Activated T-cell treated with anti-CD3 and anti-CD28 coated beads, Interleukin-2, amount 50 U/mL, for 24 hours (primary cell): ENCODE measurements around the gene GUSB.
A peak's percentile ranks its signal among the peaks of the same experiment; 100 is the strongest.

ENCODE experiments used
- DNase-seq: peaks from one replicate; pipeline ENCODE4 v3.0.0-alpha.2; 2020
- H3K27ac Mint-ChIP-seq: 2 replicates; pipeline ENCODE4 v1.8.0; 2020; ENCODE audit warnings: mild to moderate bottlenecking, mixed read lengths
- H3K27me3 Mint-ChIP-seq: 2 replicates; pipeline ENCODE4 v1.8.0; 2020; ENCODE audit warnings: mixed read lengths
- H3K36me3 Mint-ChIP-seq: 2 replicates; pipeline ENCODE4 v1.8.0; 2020; ENCODE audit warnings: low read depth, mixed read lengths
- H3K4me1 Mint-ChIP-seq: 2 replicates; pipeline ENCODE4 v1.8.0; 2020; ENCODE audit warnings: low read depth, mixed read lengths
- H3K4me3 Mint-ChIP-seq: 2 replicates; pipeline ENCODE4 v1.8.0; 2020; ENCODE audit warnings: mild to moderate bottlenecking, moderate library complexity, mixed read lengths
- H3K9me3 Mint-ChIP-seq: 2 replicates; pipeline ENCODE4 v1.8.0; 2020; ENCODE audit warnings: mixed read lengths

Gene GUSB

DNA sequence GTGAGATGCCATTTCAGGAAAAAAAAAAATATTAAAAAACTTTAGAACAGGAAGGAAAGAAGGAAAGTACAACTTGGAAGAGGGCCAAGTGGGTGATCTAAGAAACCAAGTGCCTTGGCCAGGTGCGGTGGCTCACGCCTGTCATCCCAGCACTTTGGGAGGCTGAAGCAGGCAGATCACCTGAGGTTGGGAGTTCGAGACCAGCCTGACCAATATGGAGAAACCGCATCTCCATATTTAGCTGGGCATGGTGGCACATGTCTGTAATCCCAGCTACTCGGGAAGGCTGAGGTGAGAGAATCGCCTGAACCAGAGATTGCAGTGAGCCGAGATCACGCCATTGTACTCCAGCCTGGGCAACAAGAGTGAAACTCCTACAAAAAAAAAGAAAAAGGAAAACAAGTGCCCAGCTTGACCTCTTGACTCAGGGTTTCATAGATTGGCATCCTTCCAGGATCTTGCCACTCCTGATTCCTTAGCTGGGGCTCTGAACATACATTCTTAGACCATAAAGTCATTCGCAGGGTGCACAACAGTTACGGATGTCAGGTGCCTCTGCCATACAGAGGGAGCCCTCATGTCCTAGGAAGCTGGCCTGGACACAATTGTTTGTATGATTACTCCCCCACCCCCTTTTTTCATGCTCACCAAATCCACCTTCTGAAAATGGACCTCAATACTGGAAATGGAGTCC, 2.1 kb upstream of the GUSB start:
- Mint-ChIP-seq H3K4me3 (no peak overlapping the region), H3K9me3 (no peaks in the 10 kb centered on the region), H3K27ac (no peak overlapping the region), H3K27me3 (no peaks in the 10 kb centered on the region), H3K36me3 (peaks cover 21% of the 10 kb centered on the region), H3K4me1 (peaks cover 16% of the 10 kb centered on the region)
- no peak for DNase-seq

DNA sequence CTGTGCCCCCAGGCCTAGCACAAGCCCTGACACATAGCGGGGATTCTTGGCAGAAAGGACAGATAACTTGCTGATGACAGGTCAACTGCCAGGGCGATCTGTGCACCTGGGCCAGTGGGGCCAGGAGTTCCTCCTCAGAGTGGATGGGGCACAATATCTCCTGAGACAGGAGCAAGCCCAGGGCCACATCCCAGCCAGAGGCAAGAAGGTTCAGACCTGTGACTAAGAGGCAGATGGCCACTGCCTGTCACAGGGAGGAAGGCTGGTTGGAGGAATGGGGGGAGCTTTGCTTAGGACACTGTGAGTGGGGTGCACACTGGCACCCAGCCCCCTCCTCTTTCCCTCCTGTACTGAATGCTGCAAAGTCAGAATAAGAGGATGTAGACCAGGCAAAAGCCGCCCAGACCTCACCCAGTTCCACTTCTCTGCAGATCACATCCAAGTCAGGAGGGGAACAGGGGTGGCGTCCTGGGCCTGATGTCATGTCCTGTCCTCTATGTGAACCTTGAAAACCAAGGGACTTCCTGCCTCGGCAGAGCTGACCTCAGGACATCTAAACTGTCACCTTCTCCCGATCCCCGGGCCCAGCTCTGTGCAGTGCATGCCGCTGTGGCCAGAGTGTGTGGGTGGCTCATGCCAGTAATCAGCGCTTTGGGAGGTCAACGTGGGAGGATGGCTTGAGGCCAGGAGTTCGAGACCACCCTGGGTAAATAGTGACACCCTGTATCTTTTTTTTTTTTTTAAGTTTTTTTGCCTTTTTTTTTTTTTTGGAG, 1.3 kb downstream of the GUSB start:
- H3K4me1 Mint-ChIP-seq = peaks cover 19% of the 10 kb centered on the region
- H3K9me3 Mint-ChIP-seq = no peaks in the 10 kb centered on the region

DNA sequence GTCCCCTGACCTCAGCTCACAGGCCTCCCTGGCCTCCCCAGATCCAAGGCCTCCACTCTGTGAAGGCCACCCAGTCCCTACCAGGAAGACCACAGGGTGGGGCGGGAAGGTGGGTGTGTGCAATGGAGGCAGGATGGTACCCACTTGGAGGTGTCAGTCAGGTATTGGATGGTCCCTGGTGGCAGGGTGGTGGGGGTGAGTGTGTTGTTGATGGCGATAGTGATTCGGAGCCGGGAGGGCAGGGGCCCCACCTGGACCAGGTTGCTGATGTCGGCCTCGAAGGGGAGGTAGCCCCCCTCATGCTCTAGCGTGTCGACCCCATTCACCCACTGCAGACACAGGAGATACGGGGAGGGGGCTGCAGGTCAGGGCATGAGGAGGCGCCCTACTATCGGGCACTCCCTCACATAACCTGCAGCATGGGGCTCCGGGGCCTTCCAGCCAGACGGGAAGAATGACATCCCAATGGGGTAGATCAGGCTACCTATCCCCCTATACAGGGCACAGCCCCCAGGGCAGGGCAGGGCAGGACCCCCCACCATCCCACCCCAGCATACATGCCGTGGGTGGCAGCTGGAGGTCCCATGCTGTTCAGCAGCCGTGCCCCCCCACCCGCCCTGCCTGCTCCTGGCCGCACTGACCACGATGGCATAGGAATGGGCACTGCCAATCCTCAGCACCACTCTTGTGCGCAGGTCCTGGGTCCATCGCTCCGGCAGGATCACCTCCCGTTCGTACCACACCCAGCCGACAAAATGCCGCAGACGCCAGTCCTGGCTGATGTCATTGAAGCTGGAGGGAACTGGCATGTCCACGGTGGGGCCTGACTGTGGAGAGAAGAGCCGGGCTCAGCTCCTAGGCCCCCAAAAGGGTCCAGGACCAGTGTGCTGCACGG, 2.2 kb downstream of the GUSB start:
- Mint-ChIP-seq H3K9me3 (no peaks in the 10 kb centered on the region), H3K4me1 (peaks cover 19% of the 10 kb centered on the region), H3K4me3 (peak overlapping the region; percentile 88), H3K27me3 (no peaks in the 10 kb centered on the region), H3K36me3 (peaks cover 51% of the 10 kb centered on the region), H3K27ac (peak overlapping the region; percentile 94)
- DNase-seq = no peak

More for the DNA sequence above, 1.3 kb downstream of the GUSB start:
- peak overlapping the region; percentile 88 for H3K4me3 Mint-ChIP-seq
- peak overlapping the region; percentile 94 for H3K27ac Mint-ChIP-seq
- no peaks in the 10 kb centered on the region for H3K27me3 Mint-ChIP-seq
- peak; percentile 58 for DNase-seq
- peaks cover 45% of the 10 kb centered on the region for H3K36me3 Mint-ChIP-seq

DNA sequence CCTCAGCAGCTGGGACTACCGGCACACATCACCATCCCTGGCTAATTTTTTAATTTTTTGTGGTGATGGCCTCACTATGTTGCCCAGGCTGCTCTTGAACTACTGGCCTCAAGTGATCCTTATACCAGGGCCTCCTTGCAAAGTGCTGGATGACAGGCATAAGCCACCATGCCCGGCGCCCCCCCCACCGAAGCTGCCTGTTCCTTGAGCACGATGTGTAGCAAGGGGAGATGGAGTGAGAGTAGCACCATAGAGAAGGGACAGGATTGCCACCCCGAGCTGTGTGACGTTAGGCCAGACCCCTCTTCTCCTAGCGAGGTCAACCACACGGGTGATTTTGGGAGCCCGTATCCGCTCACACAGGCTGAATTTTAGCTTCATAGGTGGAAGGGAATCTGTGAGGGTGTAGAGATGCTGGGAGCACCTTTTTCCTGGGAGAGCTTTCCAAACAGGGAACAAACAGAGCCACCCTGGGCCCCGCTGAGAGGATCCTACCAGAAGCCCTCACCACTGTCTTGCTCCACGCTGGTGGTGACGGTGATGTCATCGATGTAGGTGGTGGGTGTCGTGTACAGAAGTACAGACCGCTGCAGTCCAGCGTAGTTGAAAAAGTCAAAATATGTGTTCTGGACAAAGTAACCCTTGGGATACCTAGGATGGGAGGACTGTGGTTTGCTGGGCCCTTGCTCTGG, 3.0 kb downstream of the GUSB start:
- peaks cover 59% of the 10 kb centered on the region for H3K36me3 Mint-ChIP-seq
- no peak overlapping the region for H3K27ac Mint-ChIP-seq
- no peaks in the 10 kb centered on the region for H3K9me3 Mint-ChIP-seq
- no peak overlapping the region for H3K4me3 Mint-ChIP-seq
- no peak for DNase-seq
- H3K27me3 Mint-ChIP-seq = no peaks in the 10 kb centered on the region
- H3K4me1 Mint-ChIP-seq = peaks cover 19% of the 10 kb centered on the region

DNA sequence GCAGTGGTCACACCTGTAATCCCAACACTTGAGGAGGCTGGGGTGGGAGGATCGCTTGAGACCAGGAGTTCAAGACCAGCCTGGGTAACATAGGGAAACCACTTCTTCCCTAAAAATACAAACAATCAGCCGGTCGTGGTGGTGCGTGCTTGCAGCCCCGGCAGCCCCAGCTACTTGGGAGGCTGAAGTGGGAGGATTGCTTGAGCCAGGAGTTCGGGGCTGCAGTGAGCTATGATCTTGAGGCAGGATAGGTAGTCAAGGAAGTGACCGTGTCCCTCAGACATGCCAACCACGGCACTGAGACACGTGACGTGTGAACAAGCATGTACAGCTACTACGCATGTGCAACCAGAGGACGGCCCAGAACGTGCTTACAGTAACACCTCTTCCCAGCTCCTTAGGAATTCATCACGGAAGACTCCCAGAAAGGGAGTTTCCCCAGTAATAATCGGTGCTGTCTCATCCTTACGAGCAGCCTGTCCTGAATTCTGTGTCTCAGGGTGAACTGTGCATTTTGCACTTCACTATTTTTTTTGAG, 5.3 kb downstream of the GUSB start:
- Mint-ChIP-seq H3K4me3 (no peak overlapping the region), H3K9me3 (no peaks in the 10 kb centered on the region), H3K36me3 (peaks cover 80% of the 10 kb centered on the region), H3K27me3 (no peaks in the 10 kb centered on the region), H3K27ac (no peak overlapping the region), H3K4me1 (peaks cover 17% of the 10 kb centered on the region)
- no peak for DNase-seq

DNA sequence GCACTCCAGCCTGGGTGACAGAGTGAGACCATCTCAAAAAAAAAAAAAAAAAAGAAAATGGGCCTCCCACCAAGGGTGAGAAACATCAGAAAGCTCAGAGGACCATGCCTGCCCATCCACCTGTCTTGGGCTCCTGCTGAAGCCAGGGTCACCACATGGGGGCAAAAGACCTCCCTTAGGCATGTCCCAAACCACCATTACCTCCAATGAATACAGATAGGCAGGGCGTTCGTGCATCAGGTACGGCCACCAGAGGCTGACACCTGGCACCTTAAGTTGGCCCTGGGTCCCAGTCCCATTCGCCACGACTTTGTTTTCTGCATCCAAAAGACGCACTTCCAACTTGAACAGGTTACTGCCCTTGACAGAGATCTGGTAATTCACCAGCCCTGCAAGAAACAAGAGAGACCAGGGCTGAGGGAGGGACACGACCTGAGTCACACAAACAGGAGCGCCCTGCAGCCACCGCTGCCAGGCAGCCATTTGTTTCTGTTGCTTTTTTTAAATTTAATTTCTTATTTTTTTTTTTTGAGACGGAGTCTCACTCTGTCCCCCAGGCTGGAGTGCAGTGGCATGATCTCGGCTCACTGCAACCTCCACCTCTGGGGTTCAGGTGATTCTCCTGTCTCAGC, 6.1 kb downstream of the GUSB start:
- Mint-ChIP-seq H3K4me1 (peaks cover 17% of the 10 kb centered on the region), H3K9me3 (no peaks in the 10 kb centered on the region), H3K4me3 (no peak overlapping the region), H3K27ac (no peak overlapping the region), H3K36me3 (peaks cover 84% of the 10 kb centered on the region), H3K27me3 (no peaks in the 10 kb centered on the region)
- no peak for DNase-seq

DNA sequence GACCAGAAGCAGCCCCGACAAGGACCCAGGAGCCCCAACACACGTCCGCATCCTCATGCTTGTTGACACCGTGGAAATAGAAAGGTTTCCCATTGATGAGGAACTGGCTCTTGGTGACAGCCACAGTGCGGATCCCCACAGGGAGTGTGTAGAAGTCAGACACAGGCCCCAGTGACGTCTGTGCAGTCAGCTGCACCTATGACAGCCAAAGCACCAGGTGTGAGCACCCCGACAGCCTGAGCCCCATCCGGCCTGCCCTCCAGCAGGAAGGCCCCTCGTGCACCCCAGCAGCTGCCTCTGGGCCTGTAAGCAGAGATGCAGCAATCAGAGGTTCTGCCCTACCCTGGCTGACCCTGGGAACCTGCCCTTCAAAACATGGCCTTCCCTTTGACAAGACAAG, 7.1 kb downstream of the GUSB start:
- Mint-ChIP-seq H3K4me1 (peaks cover 8% of the 10 kb centered on the region), H3K4me3 (no peak overlapping the region), H3K9me3 (no peaks in the 10 kb centered on the region), H3K27me3 (no peaks in the 10 kb centered on the region), H3K36me3 (peaks cover 85% of the 10 kb centered on the region), H3K27ac (no peak overlapping the region)
- DNase-seq = no peak

DNA sequence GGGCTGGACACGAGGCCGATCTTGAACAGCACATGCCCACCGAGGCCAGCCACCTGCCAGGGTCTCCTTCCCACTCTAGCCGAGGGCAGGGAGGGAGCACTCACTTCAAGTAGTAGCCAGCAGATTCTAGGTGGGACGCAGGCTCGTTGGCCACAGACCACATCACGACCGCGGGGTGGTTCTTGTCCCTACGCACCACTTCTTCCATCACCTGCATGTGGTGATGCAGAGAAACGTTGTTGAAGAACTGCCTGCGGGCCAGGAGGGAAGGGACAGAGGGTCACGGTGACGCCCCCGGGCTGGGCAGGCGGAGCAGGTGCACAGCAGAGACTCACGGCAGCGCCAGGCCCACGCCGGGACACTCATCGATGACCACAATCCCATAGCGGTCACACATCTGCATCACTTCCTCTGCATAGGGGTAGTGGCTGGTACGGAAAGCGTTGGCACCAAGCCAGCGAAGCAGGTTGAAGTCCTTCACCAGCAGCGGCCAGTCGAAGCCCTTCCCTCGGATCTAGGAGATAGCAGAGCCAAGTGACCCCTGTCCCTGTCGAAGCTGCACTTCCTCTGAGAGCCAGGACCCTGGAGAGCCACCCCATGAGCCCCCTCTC, 7.7 kb downstream of the GUSB start:
- no peak for DNase-seq
- H3K9me3 Mint-ChIP-seq = no peaks in the 10 kb centered on the region
- H3K4me1 Mint-ChIP-seq = peaks cover 4% of the 10 kb centered on the region
- no peak overlapping the region for H3K27ac Mint-ChIP-seq
- H3K27me3 Mint-ChIP-seq = no peaks in the 10 kb centered on the region
- no peak overlapping the region for H3K4me3 Mint-ChIP-seq
- peaks cover 85% of the 10 kb centered on the region for H3K36me3 Mint-ChIP-seq

DNA sequence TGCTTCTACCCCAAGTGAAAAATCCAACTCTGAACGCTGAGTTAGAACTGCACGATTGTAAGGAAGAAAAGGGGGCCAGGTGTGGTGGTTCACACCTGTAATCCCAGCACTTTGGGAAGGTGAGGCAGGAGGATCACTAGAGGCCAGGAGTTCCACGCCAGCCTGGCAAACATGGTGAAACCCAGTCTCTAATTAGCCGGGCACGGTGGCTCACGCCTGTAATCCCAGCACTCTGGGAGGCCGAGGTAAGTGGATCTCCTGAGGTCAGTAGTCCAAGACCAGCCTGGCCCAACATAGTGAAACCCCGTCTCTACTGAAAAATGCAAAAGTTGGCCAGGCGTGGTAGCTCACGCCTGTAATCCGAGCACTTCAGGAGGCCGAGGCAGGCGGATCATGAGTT, 9.0 kb downstream of the GUSB start:
- DNase-seq = peak; percentile 9
- Mint-ChIP-seq H3K27me3 (no peaks in the 10 kb centered on the region), H3K9me3 (no peaks in the 10 kb centered on the region), H3K4me1 (peaks cover 2% of the 10 kb centered on the region), H3K4me3 (no peak overlapping the region), H3K36me3 (peaks cover 84% of the 10 kb centered on the region), H3K27ac (no peak overlapping the region)

DNA sequence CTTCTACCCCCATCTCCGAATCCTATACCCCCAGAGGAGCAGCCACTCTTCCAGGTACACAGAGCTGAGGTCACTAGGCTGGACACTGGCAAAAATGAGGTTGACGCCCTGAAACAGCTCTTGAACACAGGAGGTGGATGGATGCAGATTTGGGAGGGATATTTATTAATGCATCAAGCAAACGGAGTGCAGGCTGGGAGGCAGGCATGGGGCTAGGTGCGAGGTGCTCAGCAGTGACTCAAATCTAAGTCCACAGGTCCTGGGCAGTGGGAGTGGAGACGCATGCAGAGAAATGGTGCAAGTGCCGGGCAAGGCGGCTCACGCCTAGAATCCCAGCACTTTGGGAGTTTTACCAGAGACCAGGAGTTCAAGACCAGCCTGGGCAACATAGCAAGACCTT, 11.0 kb downstream of the GUSB start:
- no peaks in the 10 kb centered on the region for H3K9me3 Mint-ChIP-seq
- H3K27me3 Mint-ChIP-seq = no peaks in the 10 kb centered on the region
- H3K4me1 Mint-ChIP-seq = no peaks in the 10 kb centered on the region
- H3K27ac Mint-ChIP-seq = peak overlapping the region; percentile 47
- H3K36me3 Mint-ChIP-seq = peaks cover 93% of the 10 kb centered on the region
- peak; percentile 23 for DNase-seq
- H3K4me3 Mint-ChIP-seq = no peak overlapping the region

DNA sequence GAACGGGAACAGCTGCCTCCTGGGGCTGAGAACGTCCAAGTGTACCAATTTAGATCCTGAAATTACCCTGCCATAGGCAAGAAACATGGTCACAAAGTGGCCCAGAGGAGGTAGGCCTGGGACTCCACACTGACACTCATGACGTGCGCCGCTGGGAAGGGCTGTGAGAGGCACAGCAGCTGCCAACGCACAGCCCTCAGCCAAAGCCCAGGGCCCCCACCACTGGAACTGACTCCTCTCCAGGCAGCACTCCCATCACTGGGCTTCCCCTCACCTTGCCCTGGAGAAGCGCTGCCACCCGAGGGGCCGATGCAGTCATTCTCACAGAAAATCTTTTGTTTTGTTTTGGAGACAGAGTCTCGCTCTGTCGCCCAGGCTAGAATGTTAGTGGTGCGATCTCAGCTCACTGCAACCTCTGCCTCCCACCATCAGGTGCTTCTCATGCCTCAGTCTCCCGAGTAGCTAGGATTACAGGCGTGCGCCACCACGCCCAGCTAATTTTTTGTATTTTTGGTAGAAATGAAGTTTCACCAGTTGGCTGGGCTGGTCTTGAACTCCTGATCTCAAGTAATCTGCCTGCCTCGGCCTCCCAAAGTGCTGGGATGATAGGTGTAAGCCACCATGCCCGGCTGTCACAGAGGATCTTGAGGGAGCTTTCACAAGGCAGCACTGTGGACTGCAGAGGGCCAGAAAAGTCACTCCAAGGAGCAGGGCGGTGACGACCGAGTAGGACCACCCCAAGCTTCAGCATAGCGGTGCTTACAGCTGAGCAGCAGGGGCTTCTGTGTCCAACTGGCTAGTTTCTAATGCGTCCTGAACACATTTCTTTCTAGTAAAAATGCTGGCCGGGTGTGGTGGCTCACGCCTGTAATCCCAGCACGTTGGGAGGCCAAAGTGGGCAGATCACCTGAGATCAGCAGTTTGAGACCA, 13.5 kb downstream of the GUSB start:
- peak overlapping the region; percentile 79 for H3K27ac Mint-ChIP-seq
- no peaks in the 10 kb centered on the region for H3K27me3 Mint-ChIP-seq
- peak; percentile 22 for DNase-seq
- peaks cover 94% of the 10 kb centered on the region for H3K36me3 Mint-ChIP-seq
- no peak overlapping the region for H3K4me3 Mint-ChIP-seq
- H3K4me1 Mint-ChIP-seq = no peaks in the 10 kb centered on the region
- H3K9me3 Mint-ChIP-seq = no peaks in the 10 kb centered on the region

DNA sequence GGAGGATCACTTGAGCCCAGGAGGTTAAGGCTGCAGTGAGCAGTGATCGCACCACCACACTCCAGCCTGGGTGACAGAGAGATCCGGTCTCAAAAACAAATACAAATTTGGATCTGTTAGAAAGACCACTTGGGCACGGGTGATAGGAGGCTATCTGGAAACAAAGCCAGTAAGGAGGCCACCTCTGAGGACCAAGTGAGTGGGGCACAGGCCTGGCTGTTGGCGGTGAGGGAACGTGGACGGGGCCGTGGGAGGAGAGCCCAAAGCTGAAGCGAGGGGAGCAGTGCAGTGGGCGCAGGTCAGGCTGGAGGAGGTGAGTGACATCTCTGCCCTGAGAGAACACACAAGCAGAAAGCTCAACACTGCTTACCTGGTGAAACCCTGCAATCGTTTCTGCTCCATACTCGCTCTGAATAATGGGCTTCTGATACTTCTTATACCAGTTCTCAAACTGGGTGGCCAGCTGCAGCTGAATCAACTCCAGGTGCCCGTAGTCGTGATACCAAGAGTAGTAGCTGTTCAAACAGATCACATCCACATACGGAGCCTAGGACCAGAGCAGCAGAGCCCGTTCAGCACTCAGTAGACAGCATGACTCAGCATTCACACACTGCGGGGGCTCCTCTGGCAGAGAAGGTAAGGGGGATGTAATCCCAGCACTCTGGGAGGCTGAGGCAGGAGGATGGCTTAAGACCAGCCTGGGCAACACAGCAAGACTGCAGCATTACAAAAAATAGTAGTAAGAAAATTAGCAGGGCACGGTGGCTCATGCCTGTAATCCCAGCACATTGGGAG, 14.5 kb downstream of the GUSB start:
- peak; percentile 13 for DNase-seq
- H3K9me3 Mint-ChIP-seq = no peaks in the 10 kb centered on the region
- no peak overlapping the region for H3K4me3 Mint-ChIP-seq
- H3K27ac Mint-ChIP-seq = peak overlapping the region; percentile 79
- H3K4me1 Mint-ChIP-seq = no peaks in the 10 kb centered on the region
- no peaks in the 10 kb centered on the region for H3K27me3 Mint-ChIP-seq
- peaks cover 94% of the 10 kb centered on the region for H3K36me3 Mint-ChIP-seq
